Iris pigment epithelial cell (primary cell): ENCODE measurements around the gene RAB26.

Source experiments
- DNase-seq: peaks from one replicate; pipeline ENCODE4 v3.0.0-alpha.2; 2011; ENCODE audit warnings: low read depth

The RAB26 gene

GRCh38 chr16:2161911-2162310 lies 13.5 kb downstream of the RAB26 start:
- DNase-seq: no peak

GRCh38 chr16:2162676-2163118 lies 14.3 kb downstream of the RAB26 start:
- no peak for DNase-seq

GRCh38 chr16:2163211-2163881 lies 14.9 kb downstream of the RAB26 start:
- no peak for DNase-seq

GRCh38 chr16:2165861-2166260 lies 17.4 kb downstream of the RAB26 start:
- DNase-seq: no peak

GRCh38 chr16:2166263-2167067 lies 18.0 kb downstream of the RAB26 start:
- DNase-seq: no peak

- DNase-seq: no peak
Measured at GRCh38 chr16:2167068-2167638, 18.7 kb downstream of the RAB26 start.

- DNase-seq: no peak
Measured at GRCh38 chr16:2170080-2170479, 21.7 kb downstream of the RAB26 start.

- no peak for DNase-seq
Measured at GRCh38 chr16:2170587-2171435, 22.4 kb downstream of the RAB26 start.

- no peak for DNase-seq
Measured at GRCh38 chr16:2171601-2172178, 23.3 kb downstream of the RAB26 start.

GRCh38 chr16:2172688-2173335 lies 24.4 kb downstream of the RAB26 start:
- no peak for DNase-seq

GRCh38 chr16:2173366-2173765 lies 24.9 kb downstream of the RAB26 start:
- DNase-seq: no peak

- DNase-seq: no peak
Measured at GRCh38 chr16:2173916-2174315, 25.5 kb downstream of the RAB26 start.

GRCh38 chr16:2174396-2175131 lies 26.1 kb downstream of the RAB26 start:
- DNase-seq: no peak

- DNase-seq: no peak
Measured at GRCh38 chr16:2175454-2175853, 27.0 kb downstream of the RAB26 start.

GRCh38 chr16:2176047-2176446 lies 27.6 kb downstream of the RAB26 start:
- no peak for DNase-seq

GRCh38 chr16:2177101-2177500 lies 28.7 kb downstream of the RAB26 start:
- DNase-seq: no peak

- DNase-seq: no peak
Measured at GRCh38 chr16:2177561-2177960, 29.1 kb downstream of the RAB26 start.

- peak; percentile 52 for DNase-seq
Measured at GRCh38 chr16:2178321-2179106, 30.1 kb downstream of the RAB26 start.

GRCh38 chr16:2179107-2179501 lies 30.7 kb downstream of the RAB26 start:
- DNase-seq: no peak

- DNase-seq: no peak
Measured at GRCh38 chr16:2179576-2179975, 31.2 kb downstream of the RAB26 start.
